ENCODE measurements around the gene ALX3. TPM values are rescaled to one million over a fixed set of nuclear protein-coding genes. Genes with fewer than 3 reads are reported as not detected.

Gene ALX3
- polyA plus RNA-seq, 1 donor (not counting 4 experiments of a cell fraction or from before 2014, with no cell fraction given): not detected

DNA sequence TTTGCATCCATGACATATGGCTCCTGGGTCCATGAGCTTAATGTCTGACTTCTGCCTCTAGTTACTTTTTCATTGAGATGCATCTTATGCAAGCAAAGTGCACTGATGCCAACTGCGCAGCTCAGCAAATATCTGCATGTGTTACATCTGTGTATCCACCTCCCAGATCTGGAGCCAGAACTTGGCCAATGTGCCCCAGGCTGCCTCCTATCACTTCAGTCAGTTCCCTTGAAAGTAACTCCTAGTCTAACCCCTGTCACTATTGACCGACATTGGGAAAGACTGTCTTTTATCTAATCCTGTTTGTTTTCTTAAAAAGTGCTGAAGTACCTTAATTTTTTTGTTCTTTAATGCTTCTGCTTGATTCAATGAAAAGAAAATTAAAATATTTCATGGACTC lies 22.5 kb upstream of the ALX3 start:
- no peaks in the 10 kb centered on the region for H3K79me2 ChIP-seq (ENCODE audit: control insufficient read depth, insufficient read depth, low read length)
- H3K36me3 ChIP-seq (ENCODE audit: control insufficient read depth in 2 of 2, extremely low read depth in 1 of 2, insufficient read depth in 2 of 2, low read length in 2 of 2): no peaks in the 10 kb centered on the region
- no peak overlapping the region for H2AFZ ChIP-seq (ENCODE audit: control insufficient read depth, low read length)
- no peaks in the 10 kb centered on the region for H3K9me1 ChIP-seq (ENCODE audit: control insufficient read depth, extremely low read depth, insufficient read depth, low read length)
- no peak overlapping the region for H3K27ac ChIP-seq (ENCODE audit: control insufficient read depth, insufficient read depth, low read length)
- H3K9ac ChIP-seq (ENCODE audit: control insufficient read depth, extremely low read depth, insufficient read depth, low read length): no peak overlapping the region
- TF ChIP-seq EZH2 (IDR thresholded peaks at IDR 0.05; ENCODE audit: low read length): no peak
- TF ChIP-seq, protein P1, sequence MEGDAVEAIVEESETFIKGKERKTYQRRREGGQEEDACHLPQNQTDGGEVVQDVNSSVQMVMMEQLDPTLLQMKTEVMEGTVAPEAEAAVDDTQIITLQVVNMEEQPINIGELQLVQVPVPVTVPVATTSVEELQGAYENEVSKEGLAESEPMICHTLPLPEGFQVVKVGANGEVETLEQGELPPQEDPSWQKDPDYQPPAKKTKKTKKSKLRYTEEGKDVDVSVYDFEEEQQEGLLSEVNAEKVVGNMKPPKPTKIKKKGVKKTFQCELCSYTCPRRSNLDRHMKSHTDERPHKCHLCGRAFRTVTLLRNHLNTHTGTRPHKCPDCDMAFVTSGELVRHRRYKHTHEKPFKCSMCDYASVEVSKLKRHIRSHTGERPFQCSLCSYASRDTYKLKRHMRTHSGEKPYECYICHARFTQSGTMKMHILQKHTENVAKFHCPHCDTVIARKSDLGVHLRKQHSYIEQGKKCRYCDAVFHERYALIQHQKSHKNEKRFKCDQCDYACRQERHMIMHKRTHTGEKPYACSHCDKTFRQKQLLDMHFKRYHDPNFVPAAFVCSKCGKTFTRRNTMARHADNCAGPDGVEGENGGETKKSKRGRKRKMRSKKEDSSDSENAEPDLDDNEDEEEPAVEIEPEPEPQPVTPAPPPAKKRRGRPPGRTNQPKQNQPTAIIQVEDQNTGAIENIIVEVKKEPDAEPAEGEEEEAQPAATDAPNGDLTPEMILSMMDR (optimal IDR thresholded peaks at IDR 0.05 in 1 of 3, IDR thresholded peaks at IDR 0.05 in 1 of 3, conservative IDR thresholded peaks at IDR 0.05 in 1 of 3; ENCODE audit: extremely low read depth in 1 of 3, insufficient read depth in 2 of 3, low read length in 3 of 3): no peak
- no peak overlapping the region for H3K4me2 ChIP-seq (ENCODE audit: control insufficient read depth, extremely low read depth, insufficient read depth, low read depth, low read length)
- no peak for FAIRE-seq
- no peaks in the 10 kb centered on the region for H4K20me1 ChIP-seq (ENCODE audit: control insufficient read depth, extremely low read depth, insufficient read depth, low read length)
- H3K27me3 ChIP-seq (ENCODE audit: control insufficient read depth, extremely low read depth, insufficient read depth, low read length): peaks cover 33% of the 10 kb centered on the region
- no peaks in the 10 kb centered on the region for H3K9me3 ChIP-seq (ENCODE audit: control insufficient read depth, low read depth, low read length)
- H3K4me3 ChIP-seq (ENCODE audit: control insufficient read depth in 2 of 3, extremely low read depth in 1 of 3, insufficient read depth in 2 of 3, low read depth in 1 of 3, low read length in 3 of 3): no peak overlapping the region
- no peak for DNase-seq (ENCODE audit: low read depth, low spot score)
- H3K4me1 ChIP-seq (ENCODE audit: control insufficient read depth, extremely low read depth, insufficient read depth, low read length): no peaks in the 10 kb centered on the region
- dilution Hi-C loops (cut with MboI; ENCODE audit: extremely low pct_ligation_motif_present, low sequenced_read_pairs): no loop called here

DNA sequence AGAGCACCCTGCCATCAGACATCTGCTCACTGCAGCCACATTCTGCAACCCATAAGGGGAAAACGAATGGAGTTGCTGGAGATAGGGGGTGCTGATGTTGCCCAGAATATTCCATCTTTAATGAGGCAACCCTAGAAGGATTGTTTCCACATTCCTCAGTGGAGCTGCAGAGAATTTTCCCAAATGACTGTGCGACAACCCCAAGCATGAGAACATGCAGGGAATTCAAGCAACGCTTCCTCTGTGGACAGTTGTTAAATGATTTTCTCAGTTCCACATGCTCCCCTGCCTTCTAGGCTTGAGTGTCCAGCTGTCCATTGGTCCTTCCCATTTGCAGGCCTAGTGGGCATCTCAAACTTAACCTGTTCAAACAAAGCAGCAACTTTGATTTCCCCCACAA lies 21.3 kb upstream of the ALX3 start:
- no peaks in the 10 kb centered on the region for H3K79me2 ChIP-seq (ENCODE audit: control insufficient read depth, insufficient read depth, low read length)
- H3K4me1 ChIP-seq (ENCODE audit: control insufficient read depth, extremely low read depth, insufficient read depth, low read length): no peaks in the 10 kb centered on the region
- dilution Hi-C loops (cut with MboI; ENCODE audit: extremely low pct_ligation_motif_present, low sequenced_read_pairs): no loop called here
- no peak for TF ChIP-seq EZH2 (IDR thresholded peaks at IDR 0.05; ENCODE audit: low read length)
- TF ChIP-seq, protein P1 (optimal IDR thresholded peaks at IDR 0.05 in 1 of 3, IDR thresholded peaks at IDR 0.05 in 1 of 3, conservative IDR thresholded peaks at IDR 0.05 in 1 of 3; ENCODE audit: extremely low read depth in 1 of 3, insufficient read depth in 2 of 3, low read length in 3 of 3): no peak
- no peak overlapping the region for H3K9ac ChIP-seq (ENCODE audit: control insufficient read depth, extremely low read depth, insufficient read depth, low read length)
- H3K36me3 ChIP-seq (ENCODE audit: control insufficient read depth in 2 of 2, extremely low read depth in 1 of 2, insufficient read depth in 2 of 2, low read length in 2 of 2): no peaks in the 10 kb centered on the region
- H3K9me1 ChIP-seq (ENCODE audit: control insufficient read depth, extremely low read depth, insufficient read depth, low read length): no peaks in the 10 kb centered on the region
- H3K4me3 ChIP-seq (ENCODE audit: control insufficient read depth in 2 of 3, extremely low read depth in 1 of 3, insufficient read depth in 2 of 3, low read depth in 1 of 3, low read length in 3 of 3): no peak overlapping the region
- H3K27me3 ChIP-seq (ENCODE audit: control insufficient read depth, extremely low read depth, insufficient read depth, low read length): peaks cover 41% of the 10 kb centered on the region
- no peak overlapping the region for H3K4me2 ChIP-seq (ENCODE audit: control insufficient read depth, extremely low read depth, insufficient read depth, low read depth, low read length)
- no peak overlapping the region for H2AFZ ChIP-seq (ENCODE audit: control insufficient read depth, low read length)
- no peaks in the 10 kb centered on the region for H3K9me3 ChIP-seq (ENCODE audit: control insufficient read depth, low read depth, low read length)
- H4K20me1 ChIP-seq (ENCODE audit: control insufficient read depth, extremely low read depth, insufficient read depth, low read length): no peaks in the 10 kb centered on the region
- no peak overlapping the region for H3K27ac ChIP-seq (ENCODE audit: control insufficient read depth, insufficient read depth, low read length)
- FAIRE-seq (no peak), DNase-seq (ENCODE audit: low read depth, low spot score) (no peak)

Data from keratinocyte (primary cell).